ENCODE measurements around the gene DNAJB5.
"Not testable (repeated sequence)": the region's sequence is repeated elsewhere in the genome, so short reads cannot be mapped to it uniquely, and the experiment has no call there.

The DNAJB5 gene

DNA sequence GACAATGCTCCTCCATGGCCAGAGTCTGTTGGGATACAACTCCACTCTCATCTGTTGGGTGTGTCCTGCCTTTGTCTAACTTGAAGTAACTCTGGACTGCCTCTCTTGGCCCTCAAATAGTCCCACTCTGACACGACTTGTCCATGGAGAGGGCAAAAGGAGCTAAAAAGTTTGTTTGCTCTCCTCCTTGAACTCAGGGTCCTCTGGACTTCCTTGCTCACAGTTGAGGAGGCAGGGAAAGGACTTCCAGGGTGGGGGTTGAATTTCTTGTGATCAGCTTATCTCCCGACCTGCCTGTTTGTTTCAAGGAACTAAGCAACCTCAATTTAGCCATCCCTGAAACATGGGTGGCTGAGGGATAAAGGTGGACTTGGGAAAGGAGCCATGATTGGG is 11.7 kb downstream of the DNAJB5 start:
- no peak for DNase-seq

DNA sequence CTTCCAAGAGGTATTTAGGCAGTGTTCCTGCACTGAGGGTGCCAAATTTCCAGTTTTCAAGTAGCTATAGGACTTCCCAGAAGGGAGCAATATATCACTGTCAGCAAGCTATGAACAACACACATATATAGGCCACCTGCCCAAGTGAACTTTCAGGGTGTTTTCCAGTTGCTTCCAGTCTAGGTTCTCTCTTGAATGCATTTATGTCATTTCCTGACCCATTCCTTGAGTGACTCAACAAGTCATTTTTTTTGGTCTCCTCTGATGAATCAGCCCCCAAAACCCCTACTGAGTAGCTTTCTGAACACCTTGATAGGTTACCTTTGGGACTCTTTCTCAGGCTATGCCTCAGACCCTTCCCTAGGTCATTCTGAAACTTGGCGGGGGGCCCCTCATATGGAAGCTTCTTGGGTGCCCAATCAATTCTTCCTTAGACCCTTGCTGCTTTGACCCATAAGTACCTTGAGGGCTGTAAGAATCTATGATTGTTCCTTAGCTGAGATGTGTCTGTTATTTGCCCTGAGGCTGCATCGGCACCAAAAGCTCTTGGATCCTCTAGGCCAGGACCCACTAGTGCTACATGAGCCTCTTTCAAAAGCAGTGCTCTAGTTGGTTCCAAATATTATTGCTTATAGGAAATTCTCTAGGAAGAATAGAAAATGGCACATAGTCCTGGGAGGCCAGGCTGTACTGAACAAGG is 12.4 kb downstream of the DNAJB5 start:
- no peak for DNase-seq

DNA sequence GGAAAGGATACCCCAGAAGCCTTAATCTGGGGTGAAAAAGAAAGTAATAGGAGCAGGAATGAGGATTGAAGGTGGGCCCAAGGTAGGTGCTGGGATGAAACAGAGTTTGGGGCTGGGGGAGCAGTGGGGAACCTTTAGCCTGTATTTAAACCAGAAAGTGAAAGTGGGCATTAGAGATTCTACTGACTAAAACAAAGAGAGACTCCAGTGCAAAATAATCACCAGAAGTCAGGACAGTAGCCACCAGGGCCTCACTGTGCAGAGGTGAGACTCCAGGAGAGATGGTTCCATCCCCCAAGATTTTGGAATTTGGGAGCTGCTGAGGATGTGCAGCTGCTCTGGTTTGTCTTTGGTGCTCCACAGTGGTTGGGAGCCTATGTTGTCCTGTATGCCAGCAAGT is 13.1 kb downstream of the DNAJB5 start:
- no peak for DNase-seq

DNA sequence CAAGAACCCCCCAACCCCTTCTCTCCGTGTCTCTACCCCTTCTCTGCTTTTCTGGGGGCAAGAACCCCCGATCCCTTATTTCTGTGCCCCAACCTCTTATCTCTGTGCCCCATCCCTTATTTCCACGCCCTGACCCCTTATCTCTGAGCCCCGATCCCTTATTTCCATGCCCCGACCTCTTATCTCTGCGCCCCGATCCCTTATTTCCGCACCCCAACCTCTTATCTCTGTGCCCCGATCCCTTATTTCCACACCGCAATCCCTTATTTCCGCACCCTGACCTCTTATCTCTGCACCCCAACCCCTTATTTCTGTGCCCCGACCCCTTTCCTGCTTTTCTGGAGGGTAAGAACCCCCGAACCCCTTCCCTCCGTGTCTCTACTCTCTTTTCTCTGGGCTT is 14.8 kb downstream of the DNAJB5 start:
- DNase-seq = not testable (repeated sequence)

DNA sequence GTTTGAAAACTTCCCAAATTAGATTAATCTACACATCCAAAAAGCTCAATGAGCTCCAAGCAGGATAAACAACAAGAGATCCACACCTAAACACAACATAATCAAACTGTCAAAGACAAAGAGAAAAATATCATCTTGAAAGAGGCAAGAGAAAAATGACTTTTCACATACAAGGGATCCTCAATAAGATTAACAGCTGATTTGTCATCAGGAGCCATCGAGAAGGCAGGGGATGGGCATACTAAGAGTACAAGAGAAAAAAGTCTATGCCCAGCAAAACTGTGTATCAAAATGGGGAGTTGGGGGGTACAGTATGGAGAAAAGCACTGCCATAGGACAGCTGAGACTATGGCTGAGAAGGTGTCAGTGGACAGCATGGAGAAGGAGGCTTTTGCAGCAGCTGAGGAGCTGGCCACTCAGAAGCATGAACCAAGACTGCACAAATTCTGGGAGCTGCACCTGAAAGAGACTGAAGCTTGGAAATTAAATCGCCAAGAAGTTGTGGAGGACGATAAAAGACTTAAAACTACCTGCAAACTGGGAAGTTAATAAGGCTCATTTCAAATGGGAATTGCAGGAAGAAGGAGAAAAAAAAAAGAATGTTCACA is 20.9 kb downstream of the DNAJB5 start:
- DNase-seq = no peak

DNA sequence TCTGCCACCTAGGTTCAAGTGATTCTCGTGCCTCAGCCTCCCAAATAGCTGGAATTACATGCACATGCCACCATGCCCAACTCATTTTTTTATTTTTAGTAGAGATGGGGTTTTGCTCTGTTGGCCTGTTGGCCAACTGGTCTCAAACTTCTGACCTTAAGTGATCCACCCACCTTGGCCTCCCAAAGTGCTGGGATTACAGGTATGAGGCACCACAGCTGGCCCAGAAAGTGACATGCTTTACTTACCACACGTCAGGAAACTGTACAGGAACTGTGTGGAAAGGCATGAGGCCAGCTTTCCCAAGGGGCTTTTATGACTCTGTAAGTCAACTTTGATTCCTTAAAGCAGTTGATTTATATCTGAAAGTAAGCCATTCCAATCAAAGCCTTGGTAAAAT is 25.0 kb downstream of the DNAJB5 start:
- DNase-seq = no peak

DNA sequence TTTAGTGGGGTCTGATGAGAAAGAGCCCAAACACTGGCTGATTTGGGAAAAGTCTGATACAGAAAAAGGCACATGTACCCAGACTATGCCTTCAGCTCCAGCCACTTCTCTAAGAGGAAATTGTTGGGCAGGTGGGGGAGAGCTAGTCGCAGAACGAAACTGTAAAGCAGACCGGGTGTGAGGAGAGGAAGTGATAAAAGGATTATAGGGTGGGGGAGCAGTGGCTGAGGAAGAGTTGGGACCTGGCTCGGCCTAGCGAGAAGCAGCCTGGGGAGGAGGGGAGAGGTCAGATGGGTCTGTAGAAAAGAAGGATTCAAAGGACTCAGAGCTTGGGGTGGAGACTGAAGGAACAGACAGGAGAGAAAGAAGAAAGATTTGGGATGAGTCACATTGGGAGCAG is 33.9 kb downstream of the DNAJB5 start:
- DNase-seq = not testable (repeated sequence)

DNA sequence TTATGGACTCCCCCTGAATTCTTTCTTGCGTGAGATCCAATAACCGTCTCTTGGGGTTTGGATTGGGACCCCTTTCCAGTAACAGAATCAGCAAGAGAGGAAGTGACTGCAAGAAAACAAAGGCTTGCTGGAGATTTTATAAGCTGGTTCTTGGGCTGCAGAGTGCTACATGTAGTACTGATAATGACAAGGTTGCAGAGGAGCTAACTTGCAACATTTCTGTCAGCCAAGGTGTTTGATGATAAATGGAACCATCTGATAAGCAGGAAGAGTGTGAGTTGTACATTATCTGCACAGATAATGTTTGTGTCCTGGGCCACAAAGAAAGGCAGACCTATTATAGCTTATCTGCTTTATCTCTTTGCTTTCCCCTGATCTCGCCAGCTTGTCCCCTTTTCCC is 37.1 kb downstream of the DNAJB5 start:
- DNase-seq = no peak

DNA sequence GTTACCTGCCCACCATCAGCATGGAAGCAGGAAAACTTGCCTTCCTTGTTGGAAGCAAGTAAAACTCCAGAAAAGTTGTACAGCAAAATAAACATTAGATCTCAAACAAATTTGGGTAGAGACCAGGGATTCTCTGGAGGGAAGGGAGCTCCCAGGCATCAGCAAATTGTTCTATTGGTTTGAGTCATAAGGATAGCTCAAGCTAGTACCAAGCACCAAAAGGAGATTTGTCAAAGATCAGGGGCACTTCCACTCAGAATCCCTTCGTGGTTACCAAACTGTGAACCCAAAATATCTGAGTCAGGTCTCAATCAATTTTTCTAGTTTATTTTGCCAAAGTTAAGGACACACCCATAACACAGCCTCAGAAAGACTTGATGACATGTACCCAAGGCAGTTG is 37.8 kb downstream of the DNAJB5 start:
- no peak for DNase-seq

DNA sequence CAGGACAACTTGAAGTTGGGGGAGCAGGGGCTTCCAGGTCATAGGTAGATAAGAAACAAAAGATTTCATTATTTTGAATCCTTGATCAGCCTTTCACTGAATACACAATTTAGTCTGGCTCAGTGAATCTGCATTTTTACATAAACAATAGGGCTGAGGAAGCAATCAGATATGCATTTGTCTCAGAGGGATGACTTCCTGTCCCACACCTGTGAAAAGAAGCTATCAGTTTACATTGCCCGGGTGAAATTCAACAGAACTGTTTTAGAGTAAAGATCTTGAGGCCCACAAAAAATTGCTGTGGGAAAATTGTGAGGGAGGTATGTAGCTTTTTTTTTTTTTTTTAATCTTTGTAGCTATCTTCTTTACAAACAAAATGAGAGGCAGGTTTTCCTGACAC is 38.3 kb downstream of the DNAJB5 start:
- DNase-seq = no peak

DNA sequence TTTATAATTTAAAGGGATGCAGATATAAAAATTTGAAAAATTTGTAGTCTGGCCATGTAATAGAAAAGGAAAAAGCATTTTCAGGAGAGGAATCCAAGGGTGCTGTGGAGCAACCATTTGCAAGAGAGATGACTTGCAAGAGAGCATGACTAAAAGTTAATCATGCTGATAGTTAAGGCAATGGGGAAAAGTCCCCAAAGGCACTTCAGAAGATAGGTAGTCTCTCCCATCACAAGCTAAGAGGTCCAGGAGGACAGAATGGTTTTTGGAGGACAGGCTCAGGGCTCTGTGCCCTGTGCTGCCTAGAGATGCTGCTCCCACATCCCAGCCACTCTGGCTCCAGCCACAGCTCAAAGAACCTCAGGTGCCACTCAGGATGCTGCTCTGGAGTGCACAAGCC is 38.8 kb downstream of the DNAJB5 start:
- no peak for DNase-seq

DNA sequence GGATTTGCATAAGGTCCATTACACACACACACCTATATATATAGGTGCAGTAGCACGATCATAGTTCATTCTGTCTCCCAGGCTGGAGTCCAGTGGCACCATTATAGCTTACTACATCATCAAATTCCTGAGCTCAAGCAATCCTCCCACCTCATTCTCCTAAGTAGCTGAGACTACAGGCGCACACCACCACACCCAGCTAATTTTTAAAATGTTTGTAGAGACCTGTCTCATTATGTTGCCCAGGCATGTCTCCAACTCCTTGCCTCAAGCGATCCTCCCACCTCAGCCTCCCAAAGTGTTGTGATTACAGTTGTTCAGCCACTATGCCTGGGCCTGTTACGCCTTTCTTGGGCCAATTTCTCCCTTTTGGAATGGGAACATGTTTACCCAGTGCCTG is 39.7 kb downstream of the DNAJB5 start:
- DNase-seq = no peak

DNA sequence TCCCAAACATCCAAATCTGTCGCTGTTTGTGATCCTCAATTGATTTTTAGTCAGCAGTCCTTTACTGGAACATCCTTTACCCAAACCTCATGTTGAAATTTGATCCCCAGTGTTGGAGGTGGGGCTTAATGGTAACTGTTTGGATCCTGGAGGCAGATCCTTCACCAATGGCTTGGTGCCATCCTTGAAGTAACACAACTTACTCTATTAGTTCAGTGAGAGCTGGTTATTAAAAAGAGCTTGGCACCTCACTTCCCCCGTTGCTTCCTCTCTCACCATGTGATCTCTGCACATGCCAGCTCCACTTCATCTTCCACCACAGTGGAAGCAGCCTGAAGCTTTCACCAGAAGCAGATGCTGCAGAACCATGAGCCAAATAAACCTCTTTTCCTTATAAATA is 40.3 kb downstream of the DNAJB5 start:
- DNase-seq = no peak

DNA sequence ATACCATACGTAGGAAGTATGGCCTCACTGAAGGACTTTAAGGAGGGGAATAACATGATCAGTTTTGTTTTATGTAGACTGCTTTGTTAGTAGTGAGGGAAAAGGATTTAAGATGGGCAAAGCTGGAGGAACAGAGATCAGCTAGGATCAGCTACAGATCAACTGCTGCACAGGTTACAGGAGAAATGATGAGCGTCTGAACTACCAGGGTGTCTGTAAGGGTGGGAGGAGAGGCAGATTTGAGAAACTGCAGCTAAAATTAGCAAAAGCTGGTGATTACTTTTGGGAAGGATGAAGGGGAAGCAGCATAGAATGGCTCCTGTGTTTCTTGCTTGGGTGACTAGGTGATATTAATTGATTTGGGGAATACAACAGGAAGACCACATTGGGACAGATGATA is 43.6 kb downstream of the DNAJB5 start:
- no peak for DNase-seq

DNA sequence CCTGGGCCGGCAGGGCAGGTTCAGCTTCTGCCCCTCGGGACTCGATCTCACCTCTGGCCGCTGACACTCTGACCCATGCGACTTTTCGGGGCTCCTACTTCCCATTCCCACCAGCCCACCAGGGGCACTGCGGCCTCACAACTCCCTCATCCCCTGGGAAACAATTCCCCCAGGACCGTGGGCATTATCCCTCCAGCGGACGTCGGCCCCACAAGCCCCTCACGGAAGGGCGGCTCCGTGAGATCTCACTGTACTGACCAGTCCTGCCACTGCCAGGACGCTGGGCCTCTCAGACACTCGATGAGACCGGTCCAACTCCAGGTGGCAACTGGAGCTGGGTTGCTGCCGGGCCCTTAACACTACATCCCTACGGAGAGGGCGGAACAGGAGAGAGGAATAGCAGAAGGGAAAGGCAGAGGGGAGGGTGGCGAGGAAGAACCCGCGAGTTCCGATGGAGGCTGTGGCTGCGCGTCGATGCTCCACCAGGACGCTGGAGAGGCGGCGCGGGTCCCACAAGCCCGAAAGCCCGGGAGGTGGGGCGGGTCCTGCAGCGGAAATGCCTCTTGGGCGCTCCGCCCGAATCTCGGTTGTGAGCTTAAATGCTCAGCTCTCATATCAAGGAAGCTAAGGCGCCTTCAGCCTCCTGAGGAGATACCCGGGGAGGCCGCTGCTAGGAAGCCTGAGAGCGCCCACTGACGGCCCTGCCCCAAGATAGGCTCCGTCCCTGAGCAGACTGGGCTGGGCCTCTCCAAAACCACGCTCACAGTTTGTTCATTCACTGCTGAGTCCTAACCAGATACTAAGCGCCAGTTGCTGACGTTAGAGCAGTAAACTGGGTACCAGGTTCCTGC is 46.5 kb downstream of the DNAJB5 start:
- DNase-seq = peak; percentile 32

DNA sequence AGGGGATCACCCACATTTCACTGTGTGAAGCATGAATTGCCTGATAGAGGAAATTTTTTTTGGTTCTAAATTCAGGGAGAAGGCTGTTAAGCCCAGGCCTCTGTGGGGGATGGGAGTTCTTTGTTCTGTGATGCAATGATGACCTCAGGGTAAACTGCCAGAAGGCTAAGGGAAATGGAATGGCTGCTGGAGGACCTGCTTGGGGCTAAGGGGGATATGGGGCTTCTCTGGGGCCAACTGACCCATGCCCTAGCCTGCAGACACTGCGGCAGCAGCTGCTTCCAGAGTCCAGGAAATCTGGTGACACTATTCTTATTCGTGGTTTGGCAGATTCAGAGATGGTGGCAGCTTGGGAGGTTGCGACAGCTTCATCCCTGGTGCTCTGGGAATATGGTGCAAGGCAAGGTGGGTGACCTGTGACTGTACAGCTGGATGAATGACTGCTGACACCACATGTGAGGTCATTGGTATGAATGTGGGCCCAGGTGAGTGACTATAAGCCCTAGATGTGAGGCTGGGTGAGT is 52.6 kb downstream of the DNAJB5 start:
- DNase-seq = no peak

DNA sequence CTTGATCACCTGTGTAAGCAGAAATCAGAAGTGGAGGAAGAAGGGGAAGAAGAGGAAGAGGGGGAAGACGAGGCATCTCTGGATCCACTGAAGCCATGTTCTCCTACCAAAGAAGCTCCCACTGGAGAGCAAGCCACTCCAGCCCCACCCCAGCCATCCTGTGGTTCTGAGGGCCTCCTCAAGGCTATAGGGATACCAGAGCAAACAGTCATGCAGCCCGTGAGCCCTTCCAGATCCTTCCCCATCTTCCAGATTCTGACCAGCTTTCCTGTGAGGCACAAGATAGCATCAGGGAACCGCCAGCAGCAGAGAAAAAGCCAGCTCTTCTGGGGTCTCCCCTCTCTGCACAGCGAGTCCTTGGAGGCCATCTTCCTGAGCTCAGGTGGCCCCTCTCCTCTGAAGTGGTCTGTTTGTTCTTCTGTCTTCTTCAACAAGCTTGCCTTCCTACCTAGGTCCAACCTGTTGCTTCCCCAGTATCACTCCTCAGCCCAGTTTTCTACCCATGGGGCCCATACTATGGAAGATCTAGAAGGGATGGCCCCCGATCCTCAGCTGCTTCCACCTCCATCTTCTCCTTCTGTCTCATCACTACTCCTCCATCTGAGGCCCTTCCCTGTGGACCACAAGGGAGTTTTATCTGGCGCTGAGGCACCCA is 53.5 kb downstream of the DNAJB5 start:
- no peak for DNase-seq

DNA sequence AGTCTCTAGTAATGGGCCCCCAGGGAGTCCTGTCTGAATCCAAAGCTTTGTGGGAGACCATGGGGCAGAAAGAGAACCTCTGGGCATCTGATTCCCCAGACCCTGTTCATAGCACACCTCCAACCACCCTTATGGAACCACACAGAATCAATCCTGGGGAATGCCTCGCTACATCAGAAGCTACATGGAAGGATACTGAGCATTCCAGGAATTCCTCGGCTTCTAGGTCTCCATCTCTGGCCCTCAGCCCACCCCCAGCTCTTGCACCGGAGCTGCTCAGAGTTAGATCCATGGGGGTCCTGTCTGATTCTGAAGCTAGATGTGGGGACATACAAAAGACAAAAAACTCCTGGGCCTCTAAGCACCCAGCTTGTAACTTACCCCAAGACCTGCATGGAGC is 54.5 kb downstream of the DNAJB5 start:
- DNase-seq = no peak
